Activated naive CD8-positive, alpha-beta T cell treated with anti-CD3 and anti-CD28 coated beads, Interleukin-2, amount 50 U/mL, for 24 hours (primary cell): ENCODE results near the gene RTCA.
"Not testable (repeated sequence)": the region's sequence is repeated elsewhere in the genome, so short reads cannot be mapped to it uniquely, and the experiment has no call there.

ENCODE experiments used
- ATAC-seq: fragments of 150-1000 bp; cut with Tn5 transposase; one replicate; pipeline ENCODE4 v1.10.0; 2021
- DNase-seq: peaks from one replicate; pipeline ENCODE4 v3.0.0; 2021
- H3K27ac Mint-ChIP-seq: one replicate; pipeline ENCODE4 v1.8.0; 2021; ENCODE audit warnings: mild to moderate bottlenecking, mixed read lengths
- H3K27me3 Mint-ChIP-seq: one replicate; pipeline ENCODE4 v1.8.0; 2021; ENCODE audit warnings: mixed read lengths
- H3K36me3 Mint-ChIP-seq: one replicate; pipeline ENCODE4 v1.8.0; 2021; ENCODE audit warnings: low read depth, mixed read lengths
- H3K4me1 Mint-ChIP-seq: one replicate; pipeline ENCODE4 v1.8.0; 2021; ENCODE audit warnings: mixed read lengths
- H3K4me3 Mint-ChIP-seq: one replicate; pipeline ENCODE4 v1.8.0; 2021; ENCODE audit warnings: mild to moderate bottlenecking, moderate library complexity, mixed read lengths
- H3K9me3 Mint-ChIP-seq: one replicate; pipeline ENCODE4 v1.8.0; 2021; ENCODE audit warnings: mixed read lengths

RTCA gene

GRCh38 chr1:100306735-100307313 lies 40.8 kb downstream of the RTCA start:
- Mint-ChIP-seq H3K9me3 (peaks cover 5% of the 10 kb centered on the region), H3K27ac (no peak overlapping the region), H3K27me3 (no peaks in the 10 kb centered on the region), H3K4me3 (no peak overlapping the region), H3K4me1 (peaks cover 2% of the 10 kb centered on the region), H3K36me3 (no peaks in the 10 kb centered on the region)
- ATAC-seq (no peak), DNase-seq (no peak)

- no peak overlapping the region for H3K27ac Mint-ChIP-seq
- ATAC-seq: no peak
- peaks cover 5% of the 10 kb centered on the region for H3K9me3 Mint-ChIP-seq
These were observed 42.8 kb downstream of the RTCA start for GRCh38 chr1:100308777-100309176.

GRCh38 chr1:100309863-100310262 lies 43.8 kb downstream of the RTCA start:
- Mint-ChIP-seq H3K36me3 (no peaks in the 10 kb centered on the region), H3K4me1 (peaks cover 2% of the 10 kb centered on the region), H3K27ac (no peak overlapping the region), H3K9me3 (peaks cover 10% of the 10 kb centered on the region), H3K27me3 (no peaks in the 10 kb centered on the region), H3K4me3 (no peak overlapping the region)
- ATAC-seq (no peak), DNase-seq (no peak)

More at GRCh38 chr1:100308777-100309176, 42.8 kb downstream of the RTCA start:
- Mint-ChIP-seq H3K4me1 (peaks cover 2% of the 10 kb centered on the region), H3K36me3 (no peaks in the 10 kb centered on the region), H3K27me3 (no peaks in the 10 kb centered on the region), H3K4me3 (no peak overlapping the region)
- DNase-seq: no peak

GRCh38 chr1:100313382-100313781 lies 47.4 kb downstream of the RTCA start:
- H3K9me3 Mint-ChIP-seq: peaks cover 19% of the 10 kb centered on the region
- H3K4me3 Mint-ChIP-seq: no peak overlapping the region
- H3K36me3 Mint-ChIP-seq: peaks cover 2% of the 10 kb centered on the region
- no peak overlapping the region for H3K27ac Mint-ChIP-seq
- no peaks in the 10 kb centered on the region for H3K27me3 Mint-ChIP-seq
- no peak for ATAC-seq
- H3K4me1 Mint-ChIP-seq: no peaks in the 10 kb centered on the region
- no peak for DNase-seq

- Mint-ChIP-seq H3K4me3 (no peak overlapping the region), H3K4me1 (no peaks in the 10 kb centered on the region), H3K36me3 (peaks cover 5% of the 10 kb centered on the region), H3K27me3 (no peaks in the 10 kb centered on the region), H3K9me3 (peaks cover 25% of the 10 kb centered on the region), H3K27ac (no peak overlapping the region)
- DNase-seq (no peak), ATAC-seq (no peak)
These were observed 50.6 kb downstream of the RTCA start for GRCh38 chr1:100316622-100317021.

GRCh38 chr1:100320311-100321099 lies 54.5 kb downstream of the RTCA start:
- ATAC-seq (no peak), DNase-seq (no peak)
- Mint-ChIP-seq H3K36me3 (peaks cover 5% of the 10 kb centered on the region), H3K4me3 (no peak overlapping the region), H3K9me3 (peaks cover 18% of the 10 kb centered on the region), H3K27ac (no peak overlapping the region), H3K4me1 (peaks cover 13% of the 10 kb centered on the region), H3K27me3 (no peaks in the 10 kb centered on the region)

GRCh38 chr1:100321100-100321493 lies 55.1 kb downstream of the RTCA start:
- peaks cover 5% of the 10 kb centered on the region for H3K36me3 Mint-ChIP-seq
- DNase-seq: no peak
- no peak for ATAC-seq
- peaks cover 16% of the 10 kb centered on the region for H3K9me3 Mint-ChIP-seq
- no peak overlapping the region for H3K4me3 Mint-ChIP-seq
- no peak overlapping the region for H3K27ac Mint-ChIP-seq
- H3K27me3 Mint-ChIP-seq: no peaks in the 10 kb centered on the region
- H3K4me1 Mint-ChIP-seq: peaks cover 13% of the 10 kb centered on the region

GRCh38 chr1:100321506-100321905 lies 55.5 kb downstream of the RTCA start:
- no peak for ATAC-seq
- no peaks in the 10 kb centered on the region for H3K27me3 Mint-ChIP-seq
- no peak overlapping the region for H3K27ac Mint-ChIP-seq
- peaks cover 4% of the 10 kb centered on the region for H3K36me3 Mint-ChIP-seq
- H3K9me3 Mint-ChIP-seq: peaks cover 12% of the 10 kb centered on the region
- no peak for DNase-seq
- peaks cover 13% of the 10 kb centered on the region for H3K4me1 Mint-ChIP-seq
- no peak overlapping the region for H3K4me3 Mint-ChIP-seq

- DNase-seq (no peak), ATAC-seq (peak; percentile 49)
- peak overlapping the region; percentile 32 for H3K4me3 Mint-ChIP-seq
- H3K9me3 Mint-ChIP-seq: peaks cover 11% of the 10 kb centered on the region
- peaks cover 2% of the 10 kb centered on the region for H3K27me3 Mint-ChIP-seq
- peaks cover 13% of the 10 kb centered on the region for H3K4me1 Mint-ChIP-seq
- H3K36me3 Mint-ChIP-seq: peaks cover 4% of the 10 kb centered on the region
- peak overlapping the region; percentile 87 for H3K27ac Mint-ChIP-seq
These were observed 56.6 kb downstream of the RTCA start for GRCh38 chr1:100322436-100323211.

- Mint-ChIP-seq H3K27me3 (peaks cover 2% of the 10 kb centered on the region), H3K9me3 (peaks cover 11% of the 10 kb centered on the region), H3K4me1 (peaks cover 13% of the 10 kb centered on the region), H3K27ac (peak overlapping the region; percentile 87), H3K36me3 (peaks cover 4% of the 10 kb centered on the region), H3K4me3 (no peak overlapping the region)
- DNase-seq (no peak), ATAC-seq (no peak)
These were observed 57.5 kb downstream of the RTCA start for GRCh38 chr1:100323419-100324106.

GRCh38 chr1:100325415-100326324 lies 59.7 kb downstream of the RTCA start:
- Mint-ChIP-seq H3K27ac (no peak overlapping the region), H3K4me3 (no peak overlapping the region), H3K27me3 (peaks cover 2% of the 10 kb centered on the region), H3K4me1 (peaks cover 13% of the 10 kb centered on the region), H3K36me3 (no peaks in the 10 kb centered on the region), H3K9me3 (peaks cover 3% of the 10 kb centered on the region)
- no peak for DNase-seq
- no peak for ATAC-seq

GRCh38 chr1:100326325-100326670 lies 60.3 kb downstream of the RTCA start:
- not testable (repeated sequence) for H3K36me3 Mint-ChIP-seq, ATAC-seq, H3K27ac Mint-ChIP-seq, H3K9me3 Mint-ChIP-seq, DNase-seq, H3K4me3 Mint-ChIP-seq, H3K27me3 Mint-ChIP-seq
- H3K4me1 Mint-ChIP-seq: peaks cover 13% of the 10 kb centered on the region

GRCh38 chr1:100328133-100328532 lies 62.1 kb downstream of the RTCA start:
- Mint-ChIP-seq H3K27me3 (peaks cover 2% of the 10 kb centered on the region), H3K9me3 (no peaks in the 10 kb centered on the region), H3K27ac (no peak overlapping the region), H3K4me3 (no peak overlapping the region), H3K36me3 (no peaks in the 10 kb centered on the region), H3K4me1 (peaks cover 4% of the 10 kb centered on the region)
- ATAC-seq (no peak), DNase-seq (no peak)

- not testable (repeated sequence) for ATAC-seq, H3K4me3 Mint-ChIP-seq
These were observed 65.1 kb downstream of the RTCA start for GRCh38 chr1:100331146-100331545.

More at GRCh38 chr1:100331146-100331545, 65.1 kb downstream of the RTCA start:
- H3K9me3 Mint-ChIP-seq, DNase-seq, H3K27ac Mint-ChIP-seq, H3K27me3 Mint-ChIP-seq, H3K4me1 Mint-ChIP-seq, H3K36me3 Mint-ChIP-seq: not testable (repeated sequence)
